CD4-positive, alpha-beta T cell treated with Interleukin-4 for 4 hours (primary cell): ENCODE results near the gene PACSIN2.
"Not testable (repeated sequence)": the region's sequence is repeated elsewhere in the genome, so short reads cannot be mapped to it uniquely, and the experiment has no call there.

Source experiments
- DNase-seq: peaks from one replicate; pipeline ENCODE4 v3.0.0-alpha.2; 2020

Gene PACSIN2

GRCh38 chr22:42991010-42991651 is 23.8 kb downstream of the PACSIN2 start:
- DNase-seq = no peak

GRCh38 chr22:42990131-42990838 is 24.7 kb downstream of the PACSIN2 start:
- DNase-seq = no peak

GRCh38 chr22:42986115-42986514 is 28.8 kb downstream of the PACSIN2 start:
- no peak for DNase-seq

GRCh38 chr22:42985531-42985905 is 29.4 kb downstream of the PACSIN2 start:
- DNase-seq = no peak

GRCh38 chr22:42984814-42985530 is 30.0 kb downstream of the PACSIN2 start:
- DNase-seq = no peak

GRCh38 chr22:42984397-42984796 is 30.6 kb downstream of the PACSIN2 start:
- DNase-seq = no peak

- no peak for DNase-seq
Observed at GRCh38 chr22:42983470-42983869, 31.5 kb downstream of the PACSIN2 start.

GRCh38 chr22:42979606-42980005 is 35.3 kb downstream of the PACSIN2 start:
- no peak for DNase-seq

- no peak for DNase-seq
Observed at GRCh38 chr22:42978453-42979103, 36.4 kb downstream of the PACSIN2 start.

- DNase-seq = no peak
Observed at GRCh38 chr22:42977569-42977968, 37.4 kb downstream of the PACSIN2 start.

- no peak for DNase-seq
Observed at GRCh38 chr22:42976217-42976933, 38.6 kb downstream of the PACSIN2 start.

- DNase-seq = no peak
Observed at GRCh38 chr22:42974223-42974622, 40.7 kb downstream of the PACSIN2 start.

- DNase-seq = no peak
Observed at GRCh38 chr22:42973536-42973881, 41.4 kb downstream of the PACSIN2 start.

- no peak for DNase-seq
Observed at GRCh38 chr22:42972649-42973535, 42.1 kb downstream of the PACSIN2 start.

GRCh38 chr22:42971473-42971860 is 43.5 kb downstream of the PACSIN2 start:
- not testable (repeated sequence) for DNase-seq

GRCh38 chr22:42970029-42970428 is 44.9 kb downstream of the PACSIN2 start:
- DNase-seq = no peak

- no peak for DNase-seq
Observed at GRCh38 chr22:42969348-42969975, 45.5 kb downstream of the PACSIN2 start.

- no peak for DNase-seq
Observed at GRCh38 chr22:42967933-42968332, 47.0 kb downstream of the PACSIN2 start.

- no peak for DNase-seq
Observed at GRCh38 chr22:42967005-42967404, 47.9 kb downstream of the PACSIN2 start.

- no peak for DNase-seq
Observed at GRCh38 chr22:42966497-42966896, 48.5 kb downstream of the PACSIN2 start.

- DNase-seq = no peak
Observed at GRCh38 chr22:42964994-42965699, 49.8 kb downstream of the PACSIN2 start.
